NCI-H187 (cell line): ENCODE measurements around the gene DMGDH.

Experiments
- DNase-seq, 2 experiments: peaks; one replicate each; lab custom pipeline; 2025; lab: John Stamatoyannopoulos, UW

DMGDH gene

GRCh38 chr5:79069488-79070349, at the start of gene DMGDH, which contains the start of gene BHMT2:
DMGDH (minus strand) TSS chr5:79069674; CDS start chr5:79069620, 54 bp downstream.
BHMT2 (plus strand) TSS chr5:79069767; CDS start chr5:79069783, 16 bp downstream.
- DNase-seq = no peak

GRCh38 chr5:79112703-79113058, 43.2 kb upstream of the DMGDH start:
- no peak for DNase-seq

- no peak for DNase-seq
Measured at GRCh38 chr5:79111960-79112702, 42.7 kb upstream of the DMGDH start.

GRCh38 chr5:79111387-79111959, 42.0 kb upstream of the DMGDH start, which contains the start of gene BHMT:
BHMT (plus strand) TSS chr5:79111809; CDS start chr5:79111886, 77 bp downstream.
- no peak for DNase-seq

GRCh38 chr5:79109527-79110492, 40.3 kb upstream of the DMGDH start:
- no peak for DNase-seq

GRCh38 chr5:79108792-79109191, 39.3 kb upstream of the DMGDH start:
- no peak for DNase-seq

GRCh38 chr5:79108086-79108485, 38.6 kb upstream of the DMGDH start:
- DNase-seq = no peak

- no peak for DNase-seq
Measured at GRCh38 chr5:79107020-79107796, 37.7 kb upstream of the DMGDH start.

- no peak for DNase-seq
Measured at GRCh38 chr5:79105868-79106267, 36.4 kb upstream of the DMGDH start.

GRCh38 chr5:79093762-79094161, 24.3 kb upstream of the DMGDH start:
- no peak for DNase-seq

- no peak for DNase-seq
Measured at GRCh38 chr5:79091064-79091463, 21.6 kb upstream of the DMGDH start.

- DNase-seq = no peak
Measured at GRCh38 chr5:79088507-79088906, 19.0 kb upstream of the DMGDH start.

- no peak for DNase-seq
Measured at GRCh38 chr5:79086116-79086515, 16.6 kb upstream of the DMGDH start.

- DNase-seq = no peak
Measured at GRCh38 chr5:79081779-79082178, 12.3 kb upstream of the DMGDH start.

- DNase-seq = no peak
Measured at GRCh38 chr5:79080804-79081203, 11.3 kb upstream of the DMGDH start.

- DNase-seq = no peak
Measured at GRCh38 chr5:79077680-79078365, 8.3 kb upstream of the DMGDH start.

- no peak for DNase-seq
Measured at GRCh38 chr5:79076819-79077218, 7.3 kb upstream of the DMGDH start.

GRCh38 chr5:79075646-79076426, 6.4 kb upstream of the DMGDH start:
- no peak for DNase-seq

GRCh38 chr5:79074641-79075040, 5.2 kb upstream of the DMGDH start:
- no peak for DNase-seq

GRCh38 chr5:79070350-79070667, 835 bp upstream of the DMGDH start:
- DNase-seq = no peak
